Uterus (tissue), 4 donors: ENCODE results near the gene SLC22A8. TPM values are rescaled to one million over a fixed set of nuclear protein-coding genes. Genes with fewer than 3 reads are reported as not detected.

Experiments used
- DNase-seq, 2 donors: peaks; one replicate each; pipeline ENCODE4 v3.0.0-alpha.2; 2019 to 2020
- H3K27ac ChIP-seq, 2 donors: fragments of 200-600 bp; sonication (generic); 1 replicate in 1 of 2; 2 replicates in 1 of 2; pipeline ENCODE4 v1.5.1; 2016 to 2018
- H3K27me3 ChIP-seq, 2 donors: fragments of 200-600 bp; sonication (generic); one replicate each; pipeline ENCODE4 v1.5.1; 2018 to 2019; ENCODE audit warnings: control low read depth in 1 of 2
- H3K36me3 ChIP-seq, 2 donors: fragments of 200-600 bp; sonication (generic); one replicate each; pipeline ENCODE4 v1.5.1; 2019; ENCODE audit warnings: control low read depth in 1 of 2
- H3K4me1 ChIP-seq, 2 donors: fragments of 200-600 bp; sonication (generic); one replicate each; pipeline ENCODE4 v1.5.1; 2018 to 2019; ENCODE audit warnings: control low read depth in 1 of 2
- H3K4me3 ChIP-seq, 2 donors: fragments of 200-600 bp; sonication (generic); 1 replicate in 1 of 2; 2 replicates in 1 of 2; pipeline ENCODE4 v1.5.1; 2018 to 2019; ENCODE audit warnings: mild to moderate bottlenecking in 1 of 2
- H3K9me3 ChIP-seq, 2 donors: fragments of 200-600 bp; sonication (generic); one replicate each; pipeline ENCODE4 v1.5.1; 2019; ENCODE audit warnings: control low read depth in 1 of 2
- POLR2A ChIP-seq, 2 donors: fragments of 450-650 bp; IDR thresholded peaks; one replicate each; pipeline ENCODE4 v1.6.1; 2016; ENCODE audit warnings: antibody characterized with exemption in 2 of 2, mild to moderate bottlenecking in 1 of 2, moderate library complexity in 1 of 2
- intact Hi-C: fragments of 100-400 bp; cut with DNase I; formaldehyde crosslinking; loops from one replicate; pipeline ENCODE4 v1.15.1; 2023; ENCODE audit warnings: low total_unique reads
- total RNA-seq, 4 donors: library from RNA; depleted of rRNA in 3 of 4; stranded (reverse); fragments of >200 nt in 3 of 4; gene quantifications; one replicate each; pipeline versions ENCODE4 v1.1.0 to v1.2.4, GENCODE V29; 2014 to 2023
- TF ChIP-seq, protein P1 (sequence below), 4 experiments: fragments of 200-600 bp in 2 of 4; fragments of 450-650 bp in 2 of 4; sonication (generic) in 2 of 4; IDR thresholded peaks; one replicate each; pipeline ENCODE4 v1.5.1; 2016 to 2019; ENCODE audit warnings: antibody characterized with exemption in 4 of 4, mild to moderate bottlenecking in 2 of 4, moderate library complexity in 1 of 4
- donor health status: DM: yes; HTN: yes; CAD: no.

Gene SLC22A8
- total RNA-seq, 4 donors from 2014 or later = not detected

DNA sequence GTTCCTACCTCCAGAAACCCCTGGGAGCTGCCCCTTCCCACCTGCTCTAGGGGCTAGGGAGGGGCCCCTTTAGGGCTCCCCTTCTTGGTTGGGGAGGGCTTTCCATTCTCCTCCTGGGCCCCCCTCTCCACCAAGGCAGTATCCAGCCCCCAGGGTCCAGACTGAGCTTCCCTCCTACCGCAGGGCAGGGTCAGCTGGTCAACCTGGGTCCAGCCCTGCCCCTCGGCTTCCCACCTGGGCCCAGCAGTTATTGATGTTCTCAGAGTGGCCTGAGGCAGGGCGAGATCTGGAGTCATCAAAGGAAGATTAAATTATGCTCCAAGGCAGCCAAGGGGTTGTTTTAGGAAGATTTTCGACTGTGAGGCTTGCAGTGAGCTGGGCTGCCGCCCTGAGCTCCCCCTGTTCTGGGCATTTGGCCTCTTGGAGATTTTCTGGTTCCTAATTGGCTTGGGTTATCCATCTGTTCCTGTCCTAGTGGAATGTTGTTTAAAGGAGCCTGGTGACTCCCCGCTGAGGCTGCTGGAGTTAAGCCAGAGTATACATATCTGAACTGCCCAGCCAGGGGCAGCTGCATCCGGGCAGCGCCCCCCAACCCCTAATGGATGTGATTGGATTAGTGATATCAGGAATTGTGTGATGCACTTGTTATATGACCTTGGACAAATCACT is 1.8 kb upstream of the SLC22A8 start:
- Histone ChIP-seq H3K27me3 (no peaks in the 10 kb centered on the region), H3K36me3 (no peaks in the 10 kb centered on the region), H3K9me3 (no peaks in the 10 kb centered on the region), H3K4me3 (no peak overlapping the region), H3K4me1 (no peaks in the 10 kb centered on the region), H3K27ac (no peak overlapping the region)
- no peak for DNase-seq
- TF ChIP-seq, protein P1, sequence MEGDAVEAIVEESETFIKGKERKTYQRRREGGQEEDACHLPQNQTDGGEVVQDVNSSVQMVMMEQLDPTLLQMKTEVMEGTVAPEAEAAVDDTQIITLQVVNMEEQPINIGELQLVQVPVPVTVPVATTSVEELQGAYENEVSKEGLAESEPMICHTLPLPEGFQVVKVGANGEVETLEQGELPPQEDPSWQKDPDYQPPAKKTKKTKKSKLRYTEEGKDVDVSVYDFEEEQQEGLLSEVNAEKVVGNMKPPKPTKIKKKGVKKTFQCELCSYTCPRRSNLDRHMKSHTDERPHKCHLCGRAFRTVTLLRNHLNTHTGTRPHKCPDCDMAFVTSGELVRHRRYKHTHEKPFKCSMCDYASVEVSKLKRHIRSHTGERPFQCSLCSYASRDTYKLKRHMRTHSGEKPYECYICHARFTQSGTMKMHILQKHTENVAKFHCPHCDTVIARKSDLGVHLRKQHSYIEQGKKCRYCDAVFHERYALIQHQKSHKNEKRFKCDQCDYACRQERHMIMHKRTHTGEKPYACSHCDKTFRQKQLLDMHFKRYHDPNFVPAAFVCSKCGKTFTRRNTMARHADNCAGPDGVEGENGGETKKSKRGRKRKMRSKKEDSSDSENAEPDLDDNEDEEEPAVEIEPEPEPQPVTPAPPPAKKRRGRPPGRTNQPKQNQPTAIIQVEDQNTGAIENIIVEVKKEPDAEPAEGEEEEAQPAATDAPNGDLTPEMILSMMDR (IDR thresholded peaks at IDR 0.05) = no peak
- TF ChIP-seq POLR2A (IDR thresholded peaks at IDR 0.05) = no peak
- intact Hi-C loops = no loop called here

DNA sequence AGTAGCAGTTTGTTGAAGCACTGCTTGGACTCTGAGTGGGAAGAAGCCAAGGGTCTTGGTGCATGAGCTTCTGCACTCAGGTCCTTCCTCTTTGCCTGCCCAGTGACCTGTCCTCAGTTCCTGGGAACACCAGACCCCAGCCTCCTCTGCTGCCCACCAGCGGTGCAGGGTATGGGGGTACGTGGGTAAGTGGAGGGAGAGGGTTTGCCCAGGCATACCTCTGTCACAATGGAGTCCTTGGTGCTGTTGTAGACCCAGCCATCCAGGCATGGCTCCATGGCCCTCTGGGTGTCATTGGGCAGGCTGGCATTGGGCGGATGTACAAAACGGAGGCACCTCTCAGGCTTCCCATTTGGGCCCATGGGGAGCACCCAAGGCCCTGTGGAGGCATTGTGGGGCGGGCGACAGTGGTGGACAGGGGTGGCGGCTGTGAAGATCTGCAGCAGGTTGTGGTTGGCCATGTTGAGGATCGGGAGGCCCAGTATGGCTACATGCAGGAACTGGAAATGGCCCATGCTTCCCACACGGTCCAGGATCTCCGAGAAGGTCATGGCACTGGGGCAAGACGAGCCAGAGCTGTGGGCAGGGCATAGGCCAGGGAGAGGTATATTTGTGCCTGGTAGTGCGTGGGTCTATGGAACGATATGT is 1.1 kb downstream of the SLC22A8 start:
- intact Hi-C loops = no loop called here
- H3K36me3 ChIP-seq = no peaks in the 10 kb centered on the region
- H3K4me3 ChIP-seq = no peak overlapping the region
- DNase-seq = no peak
- H3K27me3 ChIP-seq = no peaks in the 10 kb centered on the region
- H3K27ac ChIP-seq = no peak overlapping the region
- no peaks in the 10 kb centered on the region for H3K9me3 ChIP-seq
- TF ChIP-seq POLR2A (IDR thresholded peaks at IDR 0.05) = no peak
- TF ChIP-seq, protein P1 (IDR thresholded peaks at IDR 0.05) = no peak
- no peaks in the 10 kb centered on the region for H3K4me1 ChIP-seq

DNA sequence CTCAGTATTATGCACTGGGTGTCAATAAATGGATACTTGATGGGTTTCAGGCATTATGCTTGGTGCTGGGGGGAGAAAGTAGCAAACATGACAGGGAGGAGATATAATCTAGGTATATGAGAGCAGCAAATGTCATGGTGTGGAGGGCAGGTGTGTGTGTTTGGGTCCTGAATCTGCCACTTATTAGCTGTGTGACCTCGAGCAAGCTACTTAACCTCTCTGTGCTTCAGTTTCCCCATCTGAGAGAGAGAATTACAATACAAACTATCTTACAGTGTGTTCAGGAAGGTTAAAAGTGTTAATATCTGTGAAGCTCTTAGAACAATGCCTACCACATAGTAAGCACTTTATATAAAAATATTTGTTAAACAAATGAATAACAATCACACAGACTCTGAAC is 2.8 kb downstream of the SLC22A8 start:
- H3K4me3 ChIP-seq = no peak overlapping the region
- no peaks in the 10 kb centered on the region for H3K27me3 ChIP-seq
- TF ChIP-seq POLR2A (IDR thresholded peaks at IDR 0.05) = no peak
- TF ChIP-seq, protein P1 (IDR thresholded peaks at IDR 0.05) = no peak
- no peaks in the 10 kb centered on the region for H3K4me1 ChIP-seq
- DNase-seq = no peak
- no peaks in the 10 kb centered on the region for H3K36me3 ChIP-seq
- intact Hi-C loops = no loop called here
- no peaks in the 10 kb centered on the region for H3K9me3 ChIP-seq
- H3K27ac ChIP-seq = no peak overlapping the region

DNA sequence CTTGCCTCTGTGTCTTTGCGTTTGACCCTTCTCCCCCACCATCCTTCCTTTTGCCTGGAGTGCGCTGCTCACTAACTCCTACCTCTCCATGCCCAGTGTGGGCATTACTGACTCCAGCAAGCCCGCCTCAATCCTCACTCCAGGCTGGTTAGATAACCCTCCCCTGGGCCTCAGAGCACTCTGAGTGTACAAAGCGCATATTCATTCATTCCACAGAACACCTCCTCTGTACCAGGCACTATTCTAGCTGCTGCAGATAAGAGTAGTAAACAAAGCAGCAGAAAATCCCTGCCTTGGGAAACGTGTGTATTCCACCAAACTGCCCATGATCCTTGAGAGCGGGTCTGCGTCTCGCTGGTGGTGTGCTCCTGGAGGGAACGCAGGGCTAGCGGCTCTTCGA is 3.2 kb downstream of the SLC22A8 start:
- Histone ChIP-seq H3K36me3 (no peaks in the 10 kb centered on the region), H3K27ac (no peak overlapping the region), H3K4me1 (no peaks in the 10 kb centered on the region), H3K27me3 (no peaks in the 10 kb centered on the region), H3K4me3 (no peak overlapping the region), H3K9me3 (no peaks in the 10 kb centered on the region)
- intact Hi-C loops = no loop called here
- DNase-seq = no peak
- no peak for TF ChIP-seq POLR2A (IDR thresholded peaks at IDR 0.05)
- TF ChIP-seq, protein P1 (IDR thresholded peaks at IDR 0.05) = no peak

DNA sequence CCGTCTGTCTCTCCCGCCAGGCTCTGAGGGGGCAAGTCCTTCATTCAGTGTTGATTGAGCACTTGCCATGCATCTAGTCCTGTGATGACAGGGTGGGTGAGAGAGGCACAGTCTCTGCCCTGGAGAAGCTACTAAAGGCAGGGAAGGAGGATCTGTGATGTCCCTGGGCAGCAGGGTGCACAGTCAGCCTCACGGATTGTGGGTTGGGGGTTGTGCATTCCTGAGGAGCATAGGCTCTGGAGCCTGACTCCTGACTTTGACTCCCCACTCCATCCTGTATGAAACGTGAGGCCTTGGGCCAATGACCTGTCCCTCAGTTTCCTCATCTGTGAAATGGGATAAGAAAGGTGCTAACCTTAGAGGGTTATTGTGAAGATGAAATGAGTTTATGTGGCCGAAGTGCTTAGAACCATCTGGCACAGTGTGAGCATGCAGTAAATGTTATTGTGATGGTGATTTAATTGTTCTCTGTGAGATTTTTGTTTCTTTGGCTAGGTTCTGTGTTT is 4.7 kb downstream of the SLC22A8 start:
- H3K27ac ChIP-seq = no peak overlapping the region
- H3K9me3 ChIP-seq = no peaks in the 10 kb centered on the region
- no peak overlapping the region for H3K4me3 ChIP-seq
- H3K4me1 ChIP-seq = no peaks in the 10 kb centered on the region
- H3K27me3 ChIP-seq = no peaks in the 10 kb centered on the region
- intact Hi-C loops = no loop called here
- DNase-seq = no peak
- TF ChIP-seq POLR2A (IDR thresholded peaks at IDR 0.05) = no peak
- TF ChIP-seq, protein P1 (IDR thresholded peaks at IDR 0.05) = no peak
- no peaks in the 10 kb centered on the region for H3K36me3 ChIP-seq
